GM12878 (cell line): Measurements from ENCODE around the gene RUFY2. TPM values are rescaled to one million over a fixed set of nuclear protein-coding genes. Genes with fewer than 3 reads are reported as not detected.

Experiments used
- ATAC-seq: fragments of 200-7000 bp; cut with Tn5 transposase; 3 replicates; pipeline ENCODE4 v1.9.1; 2020; ENCODE audit warnings: mild to moderate bottlenecking, moderate library complexity
- BruUV-seq: library from RNA; stranded (reverse); fragments of 400-500 nt; replicated peaks from 2 replicates; lab custom pipeline; 2021; lab: Mats Ljungman, UMichigan
- CTCF ChIA-PET: fragments of 300-600 bp; sonication (Branson Sonifier 250); formaldehyde crosslinking; extraction: SDS; loops from one replicate; lab custom pipeline; 2021; ENCODE audit warnings: inconsistent platforms; lab: Yijun Ruan, JAX
- POLR2A ChIA-PET: fragments of 350-600 bp; formaldehyde crosslinking; extraction: SDS; loops from one replicate; lab custom pipeline; 2021; ENCODE audit warnings: inconsistent platforms; lab: Charles Lee
- RAD21 ChIA-PET: fragments of 300-600 bp; sonication (Branson Sonifier 250); formaldehyde crosslinking; loops from one replicate; lab custom pipeline; 2023; ENCODE audit warnings: antibody characterized with exemption; ENCODE audit not compliant: unreplicated experiment; lab: Charles Lee
- SMC1A ChIA-PET: fragments of 300-600 bp; sonication (Branson Sonifier 250); formaldehyde crosslinking; loops from one replicate; lab custom pipeline; 2023; ENCODE audit not compliant: unreplicated experiment, uncharacterized antibody; lab: Charles Lee
- DNase-seq: peaks from one replicate; pipeline ENCODE4 v3.0.0-alpha.2; 2011; ENCODE audit warnings: low read depth, low spot score
- FAIRE-seq: peaks from 3 replicates; lab custom pipeline; 2011; peaks lifted over from hg19 to GRCh38; lab: Jason Lieb, UNC
- H2AFZ ChIP-seq: 2 replicates; pipeline ENCODE4 v1.6.0; 2011; ENCODE audit warnings: low read depth, low read length, control low read depth; ENCODE audit not compliant: control insufficient read depth
- H3K27ac ChIP-seq: 2 replicates; pipeline ENCODE4 v1.5.1; 2011; ENCODE audit warnings: control low read depth; ENCODE audit not compliant: control insufficient read depth, insufficient read depth
- H3K27me3 ChIP-seq, 2 experiments: replicated peaks in 1 of 2; 2 replicates each; pipeline versions ENCODE4 v1.6.0 to v1.6.1; 2011; ENCODE audit warnings: low read length in 1 of 2; ENCODE audit not compliant: control insufficient read depth in 2 of 2, insufficient read depth in 2 of 2
- H3K36me3 ChIP-seq, 2 experiments: 2 replicates each; pipeline ENCODE4 v1.5.1; 2011; ENCODE audit warnings: low read length in 1 of 2; ENCODE audit not compliant: control insufficient read depth in 2 of 2, insufficient read depth in 2 of 2
- H3K4me1 ChIP-seq: 2 replicates; pipeline ENCODE4 v1.6.1; 2011; ENCODE audit warnings: mild to moderate bottlenecking, low read length, moderate library complexity, mixed read lengths; ENCODE audit not compliant: control insufficient read depth, insufficient read depth
- H3K4me2 ChIP-seq: 2 replicates; pipeline ENCODE4 v1.6.0; 2011; ENCODE audit warnings: control low read depth; ENCODE audit not compliant: control insufficient read depth, insufficient read depth
- H3K4me3 ChIP-seq: fragments of 200-600 bp; sonication (generic); 2 replicates; pipeline ENCODE4 v1.5.1; 2016
- H3K79me2 ChIP-seq: 2 replicates; pipeline ENCODE4 v1.6.0; 2011; ENCODE audit warnings: low read length; ENCODE audit not compliant: control insufficient read depth, insufficient read depth
- H3K9ac ChIP-seq: 2 replicates; pipeline ENCODE4 v1.8.0; 2011; ENCODE audit warnings: low read length, control low read depth, mixed read lengths; ENCODE audit not compliant: control insufficient read depth, insufficient read depth
- H3K9me3 ChIP-seq: replicated peaks from 3 replicates; pipeline ENCODE4 v1.5.1; 2011; ENCODE audit warnings: mild to moderate bottlenecking, low read length; ENCODE audit not compliant: control insufficient read depth, insufficient read depth
- H4K20me1 ChIP-seq: 2 replicates; pipeline ENCODE4 v1.6.0; 2011; ENCODE audit not compliant: control insufficient read depth, insufficient read depth
- ATF7 ChIP-seq: fragments of 450-650 bp; IDR thresholded peaks from 2 replicates; pipeline ENCODE4 v1.6.1; 2016; ENCODE audit warnings: low read depth, mild to moderate bottlenecking
- BCL11A ChIP-seq: IDR thresholded peaks from 2 replicates; pipeline ENCODE4 v1.6.1; 2011; ENCODE audit warnings: low read depth, low read length
- HDAC2 ChIP-seq: fragments of 200-600 bp; sonication (generic); IDR thresholded peaks from 2 replicates; pipeline ENCODE4 v1.6.1; 2017
- MAX ChIP-seq: IDR thresholded peaks from 2 replicates; pipeline ENCODE4 v1.6.1; 2012; ENCODE audit warnings: low read depth, low read length, improper control_type of control experiment
- MYB ChIP-seq: fragments of 150-350 bp; IDR thresholded peaks from 2 replicates; pipeline ENCODE4 v1.6.1; 2014; ENCODE audit warnings: mild to moderate bottlenecking, low read depth, low read length, borderline replicate concordance
- NFYB ChIP-seq: IDR thresholded peaks from 2 replicates; pipeline ENCODE4 v1.6.1; 2011; ENCODE audit warnings: low read depth, mild to moderate bottlenecking, low read length, improper control_type of control experiment, moderate library complexity; ENCODE audit not compliant: insufficient read depth
- PAX8 ChIP-seq: fragments of 450-650 bp; IDR thresholded peaks from 2 replicates; pipeline ENCODE4 v1.6.1; 2017; ENCODE audit warnings: mild to moderate bottlenecking, moderate library complexity
- PBX3 ChIP-seq: IDR thresholded peaks from 2 replicates; pipeline ENCODE4 v1.6.1; 2011; ENCODE audit warnings: mild to moderate bottlenecking, low read depth, low read length, moderate library complexity; ENCODE audit not compliant: insufficient replicate concordance
- POLR2AphosphoS5 ChIP-seq: IDR thresholded peaks from 2 replicates; pipeline ENCODE4 v1.6.1; 2011; ENCODE audit warnings: mild to moderate bottlenecking, low read length, inconsistent platforms
- RUNX3 ChIP-seq: IDR thresholded peaks from 2 replicates; pipeline ENCODE4 v1.6.1; 2012; ENCODE audit warnings: low read length, inconsistent platforms
- SIN3A ChIP-seq: IDR thresholded peaks from 2 replicates; pipeline ENCODE4 v1.6.1; 2012; ENCODE audit warnings: low read depth, low read length, improper control_type of control experiment
- SMAD5 ChIP-seq: IDR thresholded peaks from 2 replicates; pipeline ENCODE4 v1.6.1; 2016; ENCODE audit warnings: antibody characterized with exemption, low read depth
- SREBF1 ChIP-seq: IDR thresholded peaks from 2 replicates; pipeline ENCODE4 v1.6.1; 2012; ENCODE audit warnings: mild to moderate bottlenecking, low read length
- SUZ12 ChIP-seq: fragments of 200-600 bp; sonication (generic); IDR thresholded peaks from one replicate; pipeline ENCODE4 v1.6.1; 2018; ENCODE audit warnings: antibody characterized with exemption, mild to moderate bottlenecking; ENCODE audit not compliant: unreplicated experiment
- TCF12 ChIP-seq: IDR thresholded peaks from 2 replicates; pipeline ENCODE4 v1.6.1; 2011; ENCODE audit warnings: low read depth, mild to moderate bottlenecking, low read length
- ZNF384 ChIP-seq: IDR thresholded peaks from 2 replicates; pipeline ENCODE4 v1.6.1; 2012; ENCODE audit warnings: low read depth, mild to moderate bottlenecking, low read length, improper control_type of control experiment, borderline replicate concordance
- ZNF592 ChIP-seq: fragments of 450-650 bp; IDR thresholded peaks from 2 replicates; pipeline ENCODE4 v1.6.1; 2017; ENCODE audit warnings: mild to moderate bottlenecking, moderate library complexity
- ZZZ3 ChIP-seq: IDR thresholded peaks from 2 replicates; pipeline ENCODE4 v1.6.1; 2011; ENCODE audit warnings: low read depth; ENCODE audit not compliant: control insufficient read depth, insufficient read length
- WGBS: methylation state at CpG from one replicate; pipeline ENCODE4 v1.1.6; 2016; ENCODE audit warnings: low lambda C conversion rate; ENCODE audit not compliant: insufficient replicate concordance, insufficient coverage; ENCODE audit errors: missing lambda C conversion rate; 5-methylcytosine and 5-hydroxymethylcytosine counted together
- in situ Hi-C: fragments of 300-500 bp; cut with MboI; formaldehyde crosslinking; loops from 9 replicates; pipeline ENCODE4 v1.14.3; 2018; ENCODE audit warnings: mixed read lengths
- intact Hi-C: fragments of 100-400 bp; cut with micrococcal nuclease; formaldehyde crosslinking; loops from one replicate; pipeline ENCODE4 v1.14.2; 2022; ENCODE audit not compliant: unreplicated experiment
- polyA plus RNA-seq, 11 experiments: library from polyadenylated mRNA; depleted of rRNA in 4 of 11; unstranded in 6 of 11; stranded (reverse) in 5 of 11; fragments of >200 nt; fragmentation: Nextera tagmentation in 4 of 11; fragmentation: Illumina TruSeq in 1 of 11; extraction: Ambion mirVana in 4 of 11; extraction: Trizol in 1 of 11; gene quantifications; 1 replicate in 1 of 11; 2 replicates in 10 of 11; pipeline versions ENCODE4 v1.2.1 to v1.2.3, GENCODE V29; 2011 to 2016; ENCODE audit warnings: inconsistent platforms in 2 of 11, missing spikeins in 2 of 11, low read depth in 1 of 11
- total RNA-seq, 4 experiments: library from RNA; depleted of rRNA in 3 of 4; stranded (reverse); fragments of >200 nt in 3 of 4; fragmentation: Illumina TruSeq in 1 of 4; extraction: Trizol in 1 of 4; gene quantifications; 2 replicates each; pipeline versions ENCODE4 v1.2.1 to v1.2.3, GENCODE V29; 2013 to 2021

RUFY2 gene
- total and polyA plus RNA-seq, 10 of the 15 experiments (the other 5 are each of a cell fraction or from before 2014, with no cell fraction given): 1.7 to 8.4 (median 5.8) TPM

GRCh38 chr10:68434657-68435056, 27.6 kb upstream of the RUFY2 start:
- SMC1A ChIA-PET: no interaction called here
- no peak for DNase-seq
- CTCF ChIA-PET: interaction anchor here (0.6 kb wide), 1 partner anchor 86 kb away, joined by 3 read pairs; no protein-coding TSS in a partner anchor
- POLR2A ChIA-PET: no interaction called here
- Histone ChIP-seq H3K27me3 (no peaks in the 10 kb centered on the region), H4K20me1 (no peaks in the 10 kb centered on the region), H2AFZ (no peak overlapping the region), H3K4me2 (no peak overlapping the region), H3K4me3 (no peak overlapping the region), H3K9me3 (no peaks in the 10 kb centered on the region), H3K36me3 (peaks cover 2 to 7% of the 10 kb centered on the region in 2 experiments), H3K9ac (no peak overlapping the region), H3K79me2 (no peaks in the 10 kb centered on the region), H3K27ac (no peak overlapping the region), H3K4me1 (no peaks in the 10 kb centered on the region)
- in situ Hi-C loops: no loop called here
- intact Hi-C loops: no loop called here
- no TSS peak for BruUV-seq
- WGBS: 98% methylated on average over 4 of the region's 4 CpGs
- ATAC-seq: no peak
- no peak for FAIRE-seq
- RAD21 ChIA-PET: no interaction called here
- TF ChIP-seq MYB (no peak), ZNF384 (no peak), RUNX3 (no peak), HDAC2 (no peak), ZNF592 (no peak), POLR2AphosphoS5 (no peak), TCF12 (no peak), ATF7 (no peak), SREBF1 (no peak), PBX3 (no peak), PAX8 (no peak), NFYB (no peak), SMAD5 (no peak), ZZZ3 (no peak), MAX (no peak), SUZ12 (no peak), BCL11A (no peak), SIN3A (no peak)
